NCI-H748 (cell line): Measurements from ENCODE around the gene KCNK6.

Experiments used
- DNase-seq: peaks from one replicate; lab custom pipeline; 2025; ENCODE audit not compliant: unreplicated experiment; lab: John Stamatoyannopoulos, UW

KCNK6 gene

GRCh38 chr19:38294090-38294489 lies 25.6 kb upstream of the KCNK6 start:
- no peak for DNase-seq

DNA sequence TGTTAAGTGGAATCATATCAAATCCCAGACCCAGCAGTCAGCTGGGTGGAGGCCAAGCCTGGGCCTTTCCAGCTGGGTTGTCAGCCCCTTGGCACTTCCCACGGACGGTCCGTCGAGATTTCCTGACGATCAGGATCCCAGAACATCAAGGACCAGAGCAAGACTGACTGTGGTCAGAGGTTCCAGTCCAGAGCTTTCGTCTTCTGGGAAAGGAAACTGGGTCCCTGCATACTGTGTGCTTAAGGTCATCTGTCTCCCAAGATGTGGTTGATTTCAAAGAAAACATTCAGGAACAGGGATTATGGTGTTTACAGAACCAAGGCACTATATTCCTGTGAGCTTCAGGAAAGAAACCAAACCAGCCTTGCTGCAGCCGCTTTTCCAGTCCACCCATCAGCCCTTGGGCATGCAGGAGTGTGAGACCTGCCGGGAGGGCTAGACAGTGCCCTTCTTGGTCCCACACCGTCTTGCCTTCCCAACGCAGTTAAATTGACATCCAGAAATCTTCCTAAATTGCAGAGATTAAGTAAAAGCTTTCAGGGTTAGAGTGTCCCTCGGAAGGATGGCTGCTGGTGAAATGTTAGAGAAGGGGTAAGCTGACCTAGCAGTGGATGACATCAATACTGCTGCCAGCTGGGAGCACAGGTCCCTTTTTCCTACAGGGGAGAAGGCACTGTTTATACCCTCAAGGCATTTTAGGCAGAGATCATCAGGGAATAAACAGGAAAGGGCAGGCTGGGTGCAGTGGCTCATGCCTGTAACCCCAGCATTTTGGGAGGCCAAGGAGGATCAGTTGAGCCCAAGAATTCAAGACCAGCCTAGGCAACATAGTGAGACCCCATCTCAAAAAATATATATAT lies 20.6 kb upstream of the KCNK6 start:
- no peak for DNase-seq

GRCh38 chr19:38303517-38304351 lies 15.9 kb upstream of the KCNK6 start, which contains the start of gene C19orf33:
C19orf33 (plus strand) TSS chr19:38304251; CDS start chr19:38304262, 11 bp downstream.
- peak; percentile 20 for DNase-seq

DNA sequence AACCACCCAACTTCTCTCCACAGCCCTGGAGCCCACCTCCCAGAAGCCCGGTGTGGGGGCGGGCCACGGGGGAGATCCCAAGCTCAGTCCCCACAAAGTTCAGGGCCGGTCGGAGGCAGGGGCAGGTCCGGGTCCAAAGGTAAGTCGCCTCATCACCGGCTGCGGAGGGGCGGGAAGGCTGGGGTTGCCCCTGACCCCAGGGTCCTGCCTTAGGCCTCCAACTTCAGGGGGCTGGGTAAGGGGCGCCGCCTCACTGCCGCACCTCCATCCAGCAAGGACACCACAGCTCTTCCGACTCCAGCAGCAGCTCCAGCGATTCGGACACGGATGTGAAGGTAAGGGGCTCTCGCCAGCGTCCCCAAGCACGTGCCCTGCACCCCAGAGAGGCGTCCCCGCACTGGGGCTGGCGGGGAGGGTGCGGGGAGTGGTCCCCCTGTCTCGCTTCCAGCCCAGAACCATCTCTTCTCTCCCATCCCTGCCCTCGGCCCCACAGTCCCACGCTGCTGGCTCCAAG lies 15.2 kb upstream of the KCNK6 start:
- no peak for DNase-seq

GRCh38 chr19:38304866-38305429 lies 14.7 kb upstream of the KCNK6 start:
- DNase-seq, result peak; percentile 99

GRCh38 chr19:38306236-38306635 lies 13.4 kb upstream of the KCNK6 start:
- no peak for DNase-seq

DNA sequence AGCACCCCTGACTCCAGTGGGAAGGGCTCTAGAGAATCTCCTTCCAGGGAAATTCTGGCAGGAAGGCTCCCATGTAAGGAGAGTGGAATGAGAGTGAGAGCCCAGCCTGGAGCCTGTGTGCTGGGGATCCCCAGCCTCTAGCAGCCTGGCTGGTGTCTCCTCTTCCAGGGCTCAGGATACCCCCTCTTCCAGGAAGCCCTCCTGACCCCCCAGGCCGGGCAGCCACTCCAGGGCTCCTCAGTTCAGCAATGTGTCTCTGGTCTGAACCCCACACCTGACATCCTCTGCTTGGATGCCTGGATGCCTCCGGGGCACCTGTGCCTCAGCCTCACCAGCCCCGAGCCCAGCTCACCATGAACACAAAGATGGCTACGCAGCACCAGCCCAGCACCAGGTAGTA lies 12.6 kb upstream of the KCNK6 start:
- DNase-seq, result no peak

DNA sequence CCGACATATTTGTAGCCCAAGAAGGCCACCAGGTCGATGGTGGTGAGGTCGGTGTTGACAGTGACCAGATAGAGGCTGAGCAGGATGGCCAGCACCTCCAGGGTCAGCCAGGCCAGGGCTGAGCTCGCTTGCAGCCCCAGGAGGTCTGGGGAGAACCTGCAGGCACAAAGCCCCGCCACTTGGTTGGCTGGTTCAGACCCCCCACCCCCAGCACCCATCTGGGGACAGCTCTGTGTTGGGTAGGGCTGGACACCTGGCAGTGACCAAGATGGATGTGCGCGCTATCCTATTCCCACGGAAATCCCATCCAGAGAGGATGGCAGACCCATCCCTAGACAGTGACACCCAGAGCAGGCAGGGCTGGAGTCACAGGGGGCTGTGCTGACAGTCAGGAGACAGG lies 12.0 kb upstream of the KCNK6 start:
- no peak for DNase-seq

GRCh38 chr19:38308006-38308766 lies 11.5 kb upstream of the KCNK6 start:
- DNase-seq, result no peak

GRCh38 chr19:38308926-38309614 lies 10.6 kb upstream of the KCNK6 start:
- no peak for DNase-seq

- no peak for DNase-seq
These were observed 9.9 kb upstream of the KCNK6 start for GRCh38 chr19:38309615-38310278.

DNA sequence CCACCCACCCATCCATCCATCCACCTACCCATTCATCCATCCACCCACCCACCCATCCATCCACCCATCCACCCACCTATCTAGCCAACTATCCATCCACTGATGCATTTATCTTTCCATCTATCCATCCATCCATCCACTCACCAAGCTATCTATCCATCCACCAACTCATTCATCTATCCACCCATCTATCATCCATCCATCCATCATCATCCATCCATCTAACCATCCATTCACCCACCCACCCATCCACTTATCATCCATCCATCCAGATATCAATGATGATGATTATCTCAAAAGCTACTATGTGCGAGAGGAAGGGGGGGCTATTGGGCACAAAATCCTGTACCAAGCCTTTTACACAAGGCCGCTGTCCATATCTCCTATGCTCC lies 9.4 kb upstream of the KCNK6 start:
- no peak for DNase-seq

DNA sequence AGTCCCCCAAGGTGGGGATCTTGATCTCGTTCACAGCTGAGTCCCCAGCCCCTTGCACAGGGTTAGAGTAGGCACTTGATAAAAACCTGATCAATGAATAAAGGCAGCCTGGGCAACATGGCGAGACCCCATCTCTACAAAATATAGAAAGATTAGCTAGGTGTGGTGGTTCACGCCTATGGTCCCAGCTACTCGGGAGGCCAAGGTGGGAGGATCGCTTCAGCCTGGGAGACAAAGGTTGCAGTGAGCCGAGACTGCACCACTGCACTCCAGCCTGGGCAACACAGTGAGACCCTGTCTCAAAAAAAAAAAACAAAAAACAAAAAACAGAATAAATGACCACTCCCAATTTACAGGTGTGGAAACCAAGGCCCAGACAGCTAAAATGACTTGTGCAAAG lies 8.7 kb upstream of the KCNK6 start:
- no peak for DNase-seq

DNA sequence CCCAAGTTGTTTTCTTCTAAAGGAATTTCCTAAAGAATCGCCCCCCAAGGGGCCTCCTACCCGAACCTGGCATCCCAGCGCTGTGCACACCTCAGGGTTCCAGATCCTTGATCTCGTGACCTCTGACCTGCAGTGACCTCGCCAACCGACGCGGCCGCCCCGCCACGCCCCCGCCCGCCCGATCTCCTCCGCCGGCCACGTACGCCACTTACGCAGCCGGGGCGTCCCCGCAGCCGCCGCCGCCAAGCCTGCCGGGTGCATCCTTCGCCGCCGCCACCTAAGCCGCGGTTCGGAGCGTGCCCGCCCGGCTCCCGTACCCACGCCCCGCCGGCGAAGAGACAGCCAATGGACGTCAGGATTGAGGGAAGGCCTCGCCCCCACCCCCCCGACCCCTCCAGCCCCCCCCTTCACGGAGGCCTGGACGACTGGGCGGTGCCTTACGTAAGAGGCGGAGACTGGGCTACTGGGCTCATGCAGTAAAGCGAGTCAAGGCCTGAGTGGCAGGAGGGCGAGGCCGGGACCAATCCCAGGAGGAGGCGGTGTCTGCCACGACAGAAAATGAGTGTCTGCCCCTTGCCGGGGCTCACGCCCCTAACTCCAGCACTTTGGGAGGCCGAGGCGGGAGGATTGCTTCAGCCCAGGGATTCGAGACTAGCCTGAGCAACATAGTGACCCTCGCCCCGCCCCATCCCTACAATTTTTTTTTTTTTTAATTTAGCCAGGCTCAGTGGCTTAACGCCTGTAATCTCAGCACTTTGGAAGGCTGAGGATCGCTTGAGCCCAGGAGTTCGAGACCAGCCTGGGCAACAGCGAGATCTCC lies 3.8 kb upstream of the KCNK6 start, which contains the start of gene YIF1B:
YIF1B (minus strand) TSS at position 291 of the 820 bp plus-strand sequence; CDS start at position 261, 30 bp downstream.
- DNase-seq, result peak; percentile 100

- DNase-seq, result no peak
These were observed 3.1 kb upstream of the KCNK6 start for GRCh38 chr19:38316477-38317067.

GRCh38 chr19:38317104-38317612 lies 2.5 kb upstream of the KCNK6 start:
- DNase-seq, result no peak

GRCh38 chr19:38318660-38319059 lies 985 bp upstream of the KCNK6 start:
- no peak for DNase-seq

DNA sequence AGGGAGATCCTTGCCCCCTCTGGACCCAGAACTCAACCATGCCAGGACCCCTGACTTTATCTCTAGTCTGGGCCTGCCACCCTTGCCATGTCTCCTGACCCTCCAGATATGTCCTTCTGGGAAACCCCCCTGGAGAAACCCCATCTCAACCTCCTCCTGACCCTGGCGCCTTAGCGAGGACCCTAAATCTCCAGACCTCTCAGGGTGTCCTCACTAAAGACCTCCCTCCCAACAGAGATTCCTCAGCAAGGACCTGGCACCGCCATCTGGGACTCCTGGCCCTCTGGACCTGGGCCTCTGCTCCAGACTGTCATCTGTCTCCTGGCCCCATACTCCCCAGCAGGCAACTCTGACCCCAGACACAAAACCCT lies 1.3 kb downstream of the KCNK6 start:
- DNase-seq, result no peak
